Activated naive CD4-positive, alpha-beta T cell (primary cell): ENCODE measurements around the gene CIBAR2.

Source experiments
- DNase-seq, 4 experiments: peaks; one replicate each; lab custom pipeline; 2025; lab: John Stamatoyannopoulos, UW

CIBAR2 gene

DNA sequence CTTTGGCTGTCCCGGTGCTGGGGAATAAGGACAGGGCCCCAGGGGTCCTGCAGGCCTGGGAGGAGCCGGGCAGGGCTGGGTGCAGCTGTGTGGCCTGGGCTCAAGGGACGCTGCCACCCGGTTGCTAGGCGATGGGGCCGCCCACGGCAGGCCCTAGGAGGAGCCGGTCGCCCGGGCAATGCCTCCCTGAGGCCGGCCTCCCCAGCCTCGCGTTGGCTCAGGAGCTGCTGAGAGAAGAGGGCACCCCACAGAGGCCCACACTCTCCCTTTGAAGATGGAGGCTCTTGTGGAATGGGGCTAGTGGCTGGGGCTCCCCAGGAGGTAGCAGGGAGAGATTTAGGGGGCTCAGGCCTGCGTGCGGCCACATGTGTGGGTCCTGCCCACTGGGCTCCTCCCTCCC lies at the start of gene CIBAR2:
TSS of gene CIBAR2 (minus strand) at position 109 of the 400 bp plus-strand sequence. CDS start 120 bp downstream, outside the sequence.
- DNase-seq, result no peak

DNA sequence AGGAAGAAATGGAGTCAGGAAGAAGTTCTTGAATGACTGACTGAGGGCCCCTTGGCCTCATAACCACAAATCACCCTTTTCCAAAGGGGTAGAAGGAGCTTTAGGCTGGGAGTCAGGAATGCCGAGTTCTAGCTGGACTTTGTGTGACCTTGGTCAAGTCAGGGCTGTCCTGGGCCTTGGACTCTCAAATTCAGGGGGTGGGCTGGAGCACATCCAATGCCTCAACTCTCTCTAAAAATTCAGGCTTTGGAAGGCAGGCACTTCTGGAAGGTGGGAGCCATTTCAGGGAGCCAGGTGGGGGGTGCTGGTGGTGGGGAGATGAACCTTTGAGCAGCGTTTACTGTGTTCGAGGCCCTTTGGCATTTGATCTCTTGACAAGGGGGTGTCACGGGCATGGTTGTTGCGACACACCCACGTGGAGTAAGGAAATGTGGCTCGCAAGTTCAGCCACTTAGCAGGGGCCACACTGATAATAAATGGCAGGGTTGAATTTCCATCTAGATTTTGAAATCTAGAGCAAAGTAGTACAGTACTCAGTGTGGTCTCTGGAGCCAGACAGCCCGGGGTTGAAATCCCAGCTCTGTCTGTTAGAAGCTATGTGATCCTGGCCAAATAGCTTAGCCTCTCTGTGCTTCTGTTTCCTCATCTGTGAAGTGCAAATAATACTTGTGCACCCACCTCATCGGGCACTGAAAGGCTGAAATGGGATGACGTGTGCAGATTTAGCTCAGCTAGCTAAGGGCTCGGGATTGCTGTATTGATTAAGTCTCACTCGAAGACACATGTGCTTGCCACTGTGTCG lies 47.1 kb upstream of the CIBAR2 start:
- no peak for DNase-seq

DNA sequence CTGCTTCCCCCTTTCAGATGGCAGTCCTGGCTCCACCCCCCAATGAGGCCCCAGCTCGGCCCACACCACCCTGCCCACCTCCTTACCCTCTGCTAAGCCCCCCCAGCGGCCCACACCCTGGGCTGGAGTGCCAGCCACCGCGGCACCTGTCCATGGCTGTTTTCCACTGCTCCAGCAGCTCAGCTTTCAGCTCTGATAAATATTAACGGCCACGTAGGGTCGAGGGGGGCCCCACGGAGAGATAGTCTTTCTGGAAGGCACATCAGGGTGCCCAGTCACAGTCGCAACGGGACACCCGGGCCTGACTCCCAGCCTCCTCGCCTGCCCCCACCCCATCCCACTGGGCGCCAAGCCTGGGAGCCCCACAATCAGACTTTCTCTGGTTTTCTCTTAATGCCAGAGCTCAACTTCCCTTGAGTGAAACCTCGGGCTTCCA lies 46.5 kb upstream of the CIBAR2 start:
- no peak for DNase-seq

DNA sequence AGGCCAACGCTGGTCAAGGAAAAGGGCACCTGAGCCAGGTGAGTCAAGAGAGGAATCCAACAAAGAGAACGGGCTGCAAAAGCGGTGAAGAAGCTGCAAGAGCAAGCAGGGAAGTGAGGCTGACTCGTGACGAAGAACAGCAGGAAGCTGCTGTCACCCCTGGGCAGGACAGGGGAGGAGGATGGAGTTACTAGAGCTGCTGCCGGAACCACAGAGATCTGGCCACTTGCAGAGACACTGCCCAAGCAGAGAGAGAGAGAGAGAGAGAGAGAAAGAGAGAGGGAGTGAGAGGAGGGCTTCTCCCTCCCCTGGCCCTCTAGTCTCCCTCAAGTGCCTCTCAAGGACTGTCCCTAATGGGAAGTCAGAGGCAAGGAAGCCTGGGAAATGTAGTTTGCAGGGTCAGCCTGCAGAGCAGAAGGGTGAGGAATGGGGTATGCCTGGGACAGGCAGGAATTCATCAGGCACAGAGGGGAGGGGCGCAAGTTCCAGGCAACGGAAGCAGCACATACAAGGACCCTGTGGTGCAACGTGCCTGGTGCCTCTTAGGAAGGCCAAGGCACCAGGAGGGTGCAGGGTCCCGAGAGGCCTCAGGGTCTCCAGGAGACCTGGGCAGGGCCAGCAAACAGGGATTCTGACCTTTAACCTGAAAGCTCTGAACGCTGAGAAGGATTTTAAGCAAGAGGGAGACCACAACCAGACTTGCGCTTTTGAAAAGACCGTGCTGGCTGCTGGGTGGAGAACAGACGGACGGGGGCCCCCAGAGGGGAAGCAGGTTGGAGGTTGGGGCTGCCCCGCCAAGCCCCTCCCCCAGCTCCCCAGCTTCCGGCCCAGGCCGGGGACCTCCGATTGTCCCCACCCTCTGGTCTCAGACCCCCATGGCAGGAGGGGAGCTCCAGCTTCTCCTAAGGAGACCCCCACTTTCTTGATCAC lies 45.8 kb upstream of the CIBAR2 start:
- peak in 2 of 4 experiments; percentile 4 to 14 for DNase-seq

DNA sequence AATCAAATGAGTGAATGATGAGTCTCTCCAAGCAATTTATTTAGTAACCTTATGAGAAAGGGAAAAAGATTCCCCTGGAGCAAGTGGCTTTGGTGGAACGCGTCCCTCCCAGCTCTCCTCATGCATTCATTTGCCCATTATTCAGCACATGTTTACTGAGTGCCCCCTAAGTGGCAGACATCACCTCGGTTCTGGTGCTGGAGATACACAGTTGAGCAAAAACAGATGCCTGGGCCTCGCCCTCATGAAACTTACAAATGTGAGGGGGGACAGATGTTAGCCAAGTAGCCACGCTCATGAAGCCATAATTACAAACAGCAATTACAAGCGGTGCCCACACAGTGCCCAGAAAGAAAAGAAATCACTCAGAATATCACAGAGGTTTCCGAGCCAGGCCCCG lies 45.1 kb upstream of the CIBAR2 start:
- DNase-seq, result no peak

DNA sequence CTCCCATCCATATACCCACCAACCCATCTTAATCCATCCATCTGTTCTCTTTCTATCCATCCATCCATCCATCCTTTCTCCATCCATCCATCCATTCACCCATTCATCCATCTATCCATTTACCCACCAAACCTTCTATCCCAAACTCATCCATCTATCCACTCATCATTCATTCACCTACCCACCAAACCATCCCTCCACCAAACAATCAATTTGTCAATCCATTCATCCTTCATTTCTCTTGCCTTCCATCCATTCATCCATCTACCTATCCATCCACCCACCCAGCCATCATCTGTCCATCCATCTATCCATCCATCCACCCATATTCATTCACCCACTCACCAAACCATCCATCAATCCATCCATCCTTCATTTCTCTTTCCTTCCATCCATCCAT lies 44.6 kb upstream of the CIBAR2 start:
- no peak for DNase-seq

DNA sequence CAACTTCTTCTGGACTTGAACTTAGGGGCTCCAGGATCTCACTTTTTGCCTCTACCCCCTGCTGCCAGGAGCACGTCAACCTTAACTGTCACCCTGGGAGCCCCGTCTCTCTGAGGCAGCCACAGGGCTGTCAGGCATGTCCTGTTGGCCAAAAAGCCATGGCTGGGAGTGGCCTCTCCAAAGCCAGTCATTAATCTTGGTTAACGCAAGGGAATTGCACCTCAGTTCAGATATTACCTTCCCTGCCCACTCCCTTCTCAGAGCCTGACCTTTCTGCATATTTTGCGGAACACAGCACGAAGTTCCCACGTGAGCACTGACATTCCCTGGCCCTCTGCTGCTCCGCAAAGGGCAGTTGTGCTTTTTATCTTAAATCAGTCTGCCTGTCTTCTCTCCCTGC lies 44.2 kb upstream of the CIBAR2 start:
- DNase-seq, result no peak

DNA sequence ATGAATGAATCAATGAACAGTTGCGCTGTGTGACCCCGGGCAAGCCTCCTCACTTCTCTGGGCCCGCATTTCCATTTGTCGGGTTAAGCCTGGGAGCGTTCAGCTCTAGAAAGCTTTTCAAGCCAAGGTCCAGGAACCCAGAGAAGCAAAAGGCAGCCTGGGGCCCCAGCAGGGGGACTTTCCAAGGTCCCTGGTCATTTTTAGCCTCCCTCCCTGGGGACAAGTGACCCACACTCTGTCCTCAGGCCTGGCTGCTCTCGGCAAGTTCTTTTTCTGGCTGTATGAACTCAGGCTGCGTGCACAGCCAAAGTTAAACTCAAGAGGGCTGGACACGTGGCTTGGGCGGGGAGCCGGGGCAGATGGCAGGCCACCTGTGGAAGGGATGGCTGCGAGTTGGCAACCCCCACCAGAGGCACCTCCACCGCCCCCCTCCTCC lies 41.4 kb upstream of the CIBAR2 start:
- no peak for DNase-seq

DNA sequence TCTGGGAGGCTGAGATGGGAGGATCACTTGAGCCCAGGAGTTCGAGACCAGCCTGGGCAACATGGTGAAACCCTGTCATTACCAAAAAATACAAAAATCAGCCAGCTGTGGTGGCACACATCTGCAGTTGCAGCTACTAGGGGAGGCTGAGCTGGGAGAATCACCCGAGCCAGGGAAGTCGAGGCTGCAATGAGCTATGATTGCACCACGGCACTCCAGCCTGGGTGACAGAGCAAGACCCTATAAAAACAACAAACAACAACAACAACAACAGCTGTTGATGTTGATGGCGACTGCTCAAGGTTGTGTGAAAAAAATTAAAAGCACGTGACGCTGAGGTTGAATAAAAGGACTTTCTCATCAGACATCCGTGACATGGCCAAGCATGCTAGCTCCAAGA lies 40.8 kb upstream of the CIBAR2 start:
- DNase-seq, result no peak

DNA sequence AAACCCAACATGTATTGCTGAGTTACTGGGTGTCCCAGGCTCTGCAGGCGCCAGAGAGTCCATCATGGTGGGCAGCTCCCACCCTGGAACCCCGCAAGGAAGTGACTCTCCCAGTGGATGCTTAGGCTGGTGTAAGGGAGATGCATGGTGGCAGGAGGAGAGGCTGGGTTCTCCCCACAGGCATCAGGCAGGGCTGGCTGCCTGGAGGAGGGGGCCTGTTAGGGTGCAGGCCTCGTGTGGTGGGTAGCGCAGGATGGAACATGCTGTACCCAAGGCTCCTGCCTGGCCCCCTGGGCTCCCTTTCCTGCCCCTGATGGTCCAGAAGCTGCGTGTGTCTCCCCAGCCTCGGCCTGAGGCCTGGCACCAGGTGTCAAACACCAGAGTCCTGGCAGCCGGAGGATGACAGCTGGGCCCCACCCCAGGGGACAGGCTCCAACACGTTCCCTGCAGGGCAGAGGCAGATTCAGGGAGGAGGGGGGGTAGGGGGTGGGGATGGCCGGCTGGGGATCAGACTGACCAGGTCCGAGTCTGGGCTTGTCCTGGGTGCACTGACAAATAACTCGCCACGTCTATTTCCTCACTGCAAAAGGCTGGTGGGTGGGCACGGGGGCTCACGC lies 40.2 kb upstream of the CIBAR2 start:
- no peak for DNase-seq

DNA sequence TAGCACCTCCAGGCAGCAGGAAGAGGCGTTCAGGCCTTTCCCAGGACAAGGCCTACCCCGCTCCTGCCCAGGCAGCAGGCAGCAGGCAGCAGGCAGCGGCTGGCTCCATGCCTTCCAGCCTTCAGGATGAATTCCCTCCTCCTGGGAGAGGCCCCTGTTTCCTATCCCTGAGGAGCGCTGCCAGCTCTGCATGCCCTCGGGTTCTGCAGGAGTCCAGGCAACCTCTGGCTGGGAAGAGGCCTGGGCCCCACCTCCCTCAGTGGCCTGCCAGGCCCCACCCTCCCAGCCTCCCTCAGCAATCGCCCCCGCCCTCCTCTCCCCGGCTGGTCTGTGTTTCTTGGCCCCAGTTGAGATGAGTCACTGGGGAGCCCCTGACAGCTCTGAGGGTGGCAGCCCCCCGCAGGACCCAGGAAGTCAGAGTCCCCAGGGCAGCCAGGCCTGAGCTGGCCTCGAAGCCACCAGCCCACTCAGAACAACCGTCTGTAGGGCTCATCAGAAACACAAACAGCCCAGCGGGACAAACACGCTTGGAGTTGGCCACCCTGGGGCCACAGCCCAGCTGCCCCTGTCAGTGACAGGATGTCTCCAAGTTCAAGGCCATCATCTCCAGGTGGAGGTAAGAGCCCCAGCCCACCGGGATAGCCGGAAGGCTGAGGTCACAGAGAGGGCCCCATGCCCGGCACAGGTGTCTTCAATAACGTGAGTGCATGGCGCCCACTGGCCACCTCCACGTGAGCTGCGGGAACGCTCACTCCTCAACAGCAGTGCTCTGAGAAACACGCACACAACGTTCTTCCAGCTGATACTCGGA lies 39.5 kb upstream of the CIBAR2 start:
- no peak for DNase-seq

DNA sequence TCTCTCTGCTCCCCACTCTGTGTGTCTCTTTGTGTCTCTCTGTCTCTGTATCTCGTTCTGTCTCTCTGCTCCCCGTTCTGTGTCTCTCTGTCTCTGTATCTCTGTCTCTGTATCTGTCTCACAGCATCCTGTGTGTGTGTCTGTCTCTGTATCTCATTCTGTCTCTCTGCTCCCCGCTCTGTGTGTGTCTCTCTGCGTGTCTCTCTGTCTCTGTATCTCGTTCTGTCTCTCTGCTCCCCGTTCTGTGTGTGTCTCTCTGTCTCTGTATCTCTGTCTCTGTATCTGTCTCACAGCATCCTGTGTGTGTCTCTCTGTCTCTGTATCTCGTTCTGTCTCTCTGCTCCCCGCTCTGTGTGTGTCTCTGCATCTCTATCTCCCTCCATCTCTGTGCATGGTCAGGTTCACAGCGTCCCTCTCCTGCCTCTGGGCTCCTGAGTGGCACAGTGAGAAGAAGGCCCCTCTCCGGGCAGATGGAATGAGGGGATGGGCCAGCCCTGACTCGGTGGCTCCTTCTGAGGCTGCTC lies 38.9 kb upstream of the CIBAR2 start:
- no peak for DNase-seq

DNA sequence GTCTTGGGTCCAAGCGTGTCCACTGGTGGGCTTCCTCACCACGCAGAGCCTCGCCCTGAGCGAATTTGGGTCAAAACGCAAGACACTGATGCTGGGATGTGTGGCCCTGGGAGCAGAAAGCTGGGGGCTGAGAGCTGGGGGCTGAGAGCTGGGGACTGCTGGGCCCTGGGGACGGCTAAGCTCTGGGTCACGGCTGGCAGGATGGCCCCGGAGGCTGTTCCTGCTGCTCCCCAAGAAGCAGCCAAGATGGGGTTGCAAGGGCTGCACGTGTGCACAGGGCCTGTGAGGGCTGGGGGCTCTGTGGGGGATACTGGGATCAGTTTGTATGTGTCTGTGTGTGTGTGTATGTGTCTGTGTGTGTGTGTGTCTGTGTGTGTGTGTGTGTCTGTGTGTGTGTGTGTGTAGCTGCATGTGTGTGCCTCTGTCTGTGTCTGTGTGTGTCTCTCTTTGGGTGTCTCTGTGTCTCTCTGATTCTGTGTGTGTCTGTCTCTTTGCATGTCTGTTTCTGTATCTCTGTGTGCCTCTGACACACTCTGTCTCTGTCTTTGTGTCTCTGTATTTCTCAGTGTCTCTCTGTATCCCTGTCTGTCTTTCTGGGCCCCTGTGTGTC lies 38.2 kb upstream of the CIBAR2 start:
- DNase-seq, result no peak

DNA sequence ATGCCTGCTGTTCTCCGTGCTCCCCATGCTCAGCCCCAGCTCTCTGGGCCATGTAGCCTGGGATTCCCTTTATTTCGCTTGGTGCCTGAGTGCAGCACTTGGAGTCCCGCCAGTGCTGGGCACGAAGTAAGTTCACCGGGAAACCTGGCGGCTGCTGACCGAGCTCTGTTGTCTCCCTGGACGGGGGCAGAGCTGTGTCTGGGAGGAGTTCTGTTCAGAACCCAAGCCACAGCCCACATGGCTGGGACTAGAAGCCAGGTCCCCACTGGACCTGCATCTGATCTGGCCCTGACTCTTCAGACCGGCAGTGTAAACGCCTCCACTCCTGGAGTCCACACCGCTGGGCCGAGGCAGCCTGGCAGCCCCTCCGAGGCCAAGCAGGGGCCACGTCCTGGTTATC lies 37.5 kb upstream of the CIBAR2 start:
- no peak for DNase-seq

DNA sequence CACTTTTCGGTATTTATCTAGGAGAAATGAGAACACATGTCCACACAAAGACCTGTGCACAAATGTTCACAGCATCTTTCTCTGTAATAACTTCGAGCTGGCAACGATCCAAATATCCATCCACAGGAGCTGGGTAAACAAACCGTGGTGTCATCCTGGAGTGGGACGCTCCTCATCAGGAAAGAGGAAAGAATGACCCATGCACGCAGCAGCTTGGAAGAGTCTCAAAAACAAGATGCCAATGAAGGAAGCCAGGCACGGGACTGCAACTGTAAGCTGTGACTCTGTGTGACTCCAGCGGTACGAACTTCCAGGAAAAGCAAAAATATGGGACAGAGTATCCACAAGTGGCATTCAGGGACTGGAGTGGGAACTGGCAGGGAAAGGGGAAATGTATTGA lies 36.7 kb upstream of the CIBAR2 start:
- no peak for DNase-seq

DNA sequence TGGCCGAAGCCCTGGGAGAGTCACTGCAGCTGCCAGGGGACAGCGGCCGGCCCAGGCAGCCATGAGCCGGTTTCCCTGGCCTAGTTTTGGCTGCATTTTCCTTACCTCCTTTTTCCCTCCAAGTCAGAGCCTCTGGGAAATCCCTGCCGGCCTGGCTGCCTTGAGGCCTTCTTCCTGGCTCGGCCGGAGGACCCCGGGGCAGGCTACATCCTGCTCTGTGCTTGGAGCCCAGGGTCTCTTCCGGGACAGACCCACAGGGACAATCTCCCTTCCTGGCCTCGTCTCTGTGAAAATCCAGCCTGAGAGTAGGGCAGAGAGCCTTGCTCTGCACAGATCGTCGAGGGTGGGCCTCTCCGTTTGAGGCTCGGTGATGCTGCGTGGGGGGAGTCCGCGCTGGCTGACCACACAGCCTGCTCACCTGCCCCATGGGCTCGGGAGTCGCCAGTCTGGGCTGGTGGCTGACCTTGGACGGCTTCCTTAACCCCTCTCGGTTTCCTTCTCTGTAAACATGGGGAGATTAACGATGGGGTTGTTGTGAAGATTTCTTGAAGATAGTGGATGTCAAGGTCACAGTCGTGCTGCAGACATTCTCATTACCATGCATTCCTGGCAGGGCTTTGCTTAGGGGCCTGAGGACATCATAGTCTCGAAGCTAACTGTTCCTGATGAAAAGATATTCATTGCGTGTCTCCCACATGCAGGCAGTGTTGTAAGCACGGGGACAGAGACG lies 34.8 kb upstream of the CIBAR2 start:
- no peak for DNase-seq

DNA sequence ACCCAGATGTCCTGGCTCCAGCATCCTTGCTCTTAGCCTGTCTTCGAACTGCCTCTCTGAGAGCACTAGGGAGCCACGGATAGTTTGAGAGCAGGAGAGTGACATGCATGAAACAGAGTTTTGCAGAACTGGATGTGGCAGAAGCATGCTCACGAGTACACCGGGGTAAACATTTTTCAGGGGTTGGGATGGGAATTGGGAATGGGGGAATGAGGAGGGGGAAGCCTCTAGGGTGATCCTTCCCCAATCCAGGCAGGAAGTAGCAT lies 34.2 kb upstream of the CIBAR2 start:
- DNase-seq, result no peak

DNA sequence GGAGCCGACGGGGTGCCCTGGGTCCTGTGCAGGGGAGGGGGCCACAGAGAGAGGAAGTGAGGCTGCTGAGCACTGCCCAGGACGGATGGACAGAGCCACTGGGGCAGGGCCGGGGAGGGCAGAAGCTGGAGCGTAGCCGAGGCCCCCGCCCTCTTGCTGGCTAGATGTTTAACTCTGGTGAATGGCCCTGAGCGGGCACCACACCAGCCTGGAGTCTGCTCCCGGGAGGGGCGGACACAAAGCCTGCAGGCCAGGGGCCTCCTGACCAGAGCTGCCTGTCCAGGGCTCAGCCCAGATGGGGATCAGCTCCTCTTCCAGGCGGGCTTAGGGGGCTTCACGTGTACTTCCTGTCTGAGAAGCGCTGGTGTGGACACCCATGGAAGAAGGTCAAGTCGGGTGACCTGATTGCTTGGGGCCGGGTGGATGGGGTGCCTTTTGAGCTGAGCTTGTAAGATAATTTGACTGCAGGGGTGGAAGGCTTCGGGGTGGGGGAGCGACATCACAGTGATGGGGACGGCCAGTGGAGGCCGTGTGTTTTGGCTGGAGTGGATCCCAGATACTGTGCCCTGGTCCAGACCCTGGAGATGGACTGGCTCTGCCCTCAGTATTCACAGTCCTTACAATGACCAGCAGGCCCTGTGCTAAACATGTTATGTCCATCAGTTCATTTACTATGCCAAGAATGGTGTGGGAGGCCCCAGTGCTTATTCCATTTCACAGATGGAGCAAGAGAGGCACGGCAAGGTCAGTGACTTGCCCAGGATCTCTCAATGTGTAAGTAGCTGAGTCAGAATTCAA lies 33.7 kb upstream of the CIBAR2 start:
- DNase-seq, result no peak

DNA sequence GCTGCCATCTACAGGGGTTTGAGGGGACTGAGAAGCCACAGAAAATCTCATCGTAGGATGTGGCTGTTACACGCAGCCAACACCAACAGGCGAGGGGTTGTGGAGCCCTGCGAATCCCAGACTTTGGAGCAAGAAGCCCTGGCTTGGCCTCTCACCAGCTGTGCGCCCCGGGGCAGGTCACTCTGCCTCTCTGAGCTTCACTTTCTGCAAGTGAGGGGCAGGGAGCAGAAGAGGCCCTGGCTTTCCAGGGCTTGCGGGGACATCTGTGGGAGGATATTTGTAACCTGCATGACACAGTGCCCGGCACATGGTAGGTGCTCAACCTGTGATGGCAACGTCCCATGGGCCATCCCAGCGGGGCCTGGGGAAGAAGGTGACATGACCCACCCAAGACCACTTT lies 32.9 kb upstream of the CIBAR2 start:
- DNase-seq, result no peak
